Loucy (cell line): ENCODE results near the gene MAD1L1.
A peak's percentile ranks its signal among the peaks of the same experiment; 100 is the strongest.

Source experiments
- H2AFZ ChIP-seq: fragments of 200-600 bp; sonication (generic); 2 replicates; pipeline ENCODE4 v1.6.0; 2016; ENCODE audit warnings: antibody characterized with exemption, mild to moderate bottlenecking, low read length, moderate library complexity
- H3F3A ChIP-seq: fragments of 200-600 bp; 2 replicates; pipeline ENCODE4 v1.6.0; 2016; ENCODE audit warnings: antibody characterized with exemption, low read depth, mild to moderate bottlenecking
- H3K27me3 ChIP-seq: fragments of 200-600 bp; sonication (generic); 2 replicates; pipeline ENCODE4 v1.6.1; 2014; ENCODE audit warnings: low read length, mild to moderate bottlenecking; ENCODE audit not compliant: insufficient read depth, poor library complexity, severe bottlenecking
- H3K36me3 ChIP-seq: fragments of 200-600 bp; sonication (generic); 2 replicates; pipeline ENCODE4 v1.6.1; 2016; ENCODE audit warnings: low read length; ENCODE audit not compliant: insufficient read depth
- H3K4me1 ChIP-seq: fragments of 200-600 bp; sonication (generic); 2 replicates; pipeline ENCODE4 v1.5.1; 2014; ENCODE audit warnings: low read length, mild to moderate bottlenecking; ENCODE audit not compliant: insufficient read depth, poor library complexity, severe bottlenecking
- H3K4me2 ChIP-seq: fragments of 200-600 bp; sonication (generic); 2 replicates; pipeline ENCODE4 v1.6.0; 2014; ENCODE audit warnings: antibody characterized with exemption, low read length, low read depth, mild to moderate bottlenecking; ENCODE audit not compliant: poor library complexity, severe bottlenecking
- H3K4me3 ChIP-seq: fragments of 200-600 bp; sonication (generic); 2 replicates; pipeline ENCODE4 v1.5.1; 2014; ENCODE audit warnings: low read length, mild to moderate bottlenecking, mixed read lengths; ENCODE audit not compliant: poor library complexity, severe bottlenecking
- H3K79me2 ChIP-seq: fragments of 200-600 bp; sonication (generic); 2 replicates; pipeline ENCODE4 v1.6.1; 2014; ENCODE audit warnings: low read length; ENCODE audit not compliant: insufficient read depth
- H3K9ac ChIP-seq: fragments of 200-600 bp; sonication (generic); 2 replicates; pipeline ENCODE4 v1.6.0; 2014; ENCODE audit warnings: mild to moderate bottlenecking, low read depth, low read length, moderate library complexity; ENCODE audit not compliant: poor library complexity, severe bottlenecking
- H3K9me2 ChIP-seq: fragments of 200-600 bp; sonication (generic); replicated peaks from 2 replicates; pipeline ENCODE4 v1.6.1; 2016; ENCODE audit warnings: low read depth, low read length, mixed read lengths
- H3K9me3 ChIP-seq: fragments of 200-600 bp; sonication (generic); 2 replicates; pipeline ENCODE4 v1.6.1; 2014; ENCODE audit warnings: mild to moderate bottlenecking, antibody characterized with exemption, low read length, low read depth; ENCODE audit not compliant: insufficient read depth
- H4K20me1 ChIP-seq: fragments of 200-600 bp; sonication (generic); 2 replicates; pipeline ENCODE4 v1.6.0; 2014; ENCODE audit warnings: antibody characterized with exemption, low read length, mild to moderate bottlenecking; ENCODE audit not compliant: insufficient read depth, poor library complexity, severe bottlenecking
- CTCF ChIP-seq: fragments of 200-600 bp; sonication (generic); conservative IDR thresholded peaks from 2 replicates; pipeline ENCODE4 v1.5.1; 2014; ENCODE audit warnings: mild to moderate bottlenecking, antibody characterized with exemption, low read length
- EZH2phosphoT487 ChIP-seq: fragments of 200-600 bp; IDR thresholded peaks from 2 replicates; pipeline ENCODE4 v1.6.1; 2018; ENCODE audit warnings: antibody characterized with exemption, mild to moderate bottlenecking, moderate library complexity, borderline replicate concordance

The MAD1L1 gene

GRCh38 chr7:1957471-1958225 is 275.1 kb downstream of the MAD1L1 start:
- no peak overlapping the region for H2AFZ ChIP-seq
- H3K4me3 ChIP-seq, result peak overlapping the region; percentile 20
- H3K9me3 ChIP-seq, result peaks cover 14% of the 10 kb centered on the region; the same call in 1 of the 2 replicates
- H3K4me1 ChIP-seq, result peaks cover 21% of the 10 kb centered on the region
- H4K20me1 ChIP-seq, result no peaks in the 10 kb centered on the region
- H3K4me2 ChIP-seq, result peak overlapping the region; percentile 44
- no peaks in the 10 kb centered on the region for H3F3A ChIP-seq
- no peaks in the 10 kb centered on the region for H3K27me3 ChIP-seq
- TF ChIP-seq EZH2phosphoT487, result no peak
- no peaks in the 10 kb centered on the region for H3K9me2 ChIP-seq
- H3K36me3 ChIP-seq, result peaks cover 6% of the 10 kb centered on the region; the same call in 1 of the 2 replicates
- peaks cover 7% of the 10 kb centered on the region; the same call in 1 of the 2 replicates for H3K79me2 ChIP-seq
- no peak overlapping the region for H3K9ac ChIP-seq

GRCh38 chr7:1956611-1957470 is 275.9 kb downstream of the MAD1L1 start:
- no peak for TF ChIP-seq EZH2phosphoT487
- H3K36me3 ChIP-seq, result peaks cover 7% of the 10 kb centered on the region; the same call in 1 of the 2 replicates
- H3K9ac ChIP-seq, result no peak overlapping the region
- H3F3A ChIP-seq, result no peaks in the 10 kb centered on the region
- H4K20me1 ChIP-seq, result no peaks in the 10 kb centered on the region
- peak overlapping the region; percentile 44 for H3K4me2 ChIP-seq
- no peaks in the 10 kb centered on the region for H3K9me2 ChIP-seq
- peaks cover 8% of the 10 kb centered on the region; the same call in 1 of the 2 replicates for H3K9me3 ChIP-seq
- H3K4me1 ChIP-seq, result peaks cover 21% of the 10 kb centered on the region
- H3K79me2 ChIP-seq, result peaks cover 7% of the 10 kb centered on the region; the same call in 1 of the 2 replicates
- H3K27me3 ChIP-seq, result no peaks in the 10 kb centered on the region
- H2AFZ ChIP-seq, result no peak overlapping the region
- peak overlapping the region; percentile 20 for H3K4me3 ChIP-seq

- Histone ChIP-seq H4K20me1 (no peaks in the 10 kb centered on the region), H3F3A (no peaks in the 10 kb centered on the region), H3K27me3 (no peaks in the 10 kb centered on the region), H3K9ac (no peak overlapping the region), H3K4me3 (no peak overlapping the region), H3K4me1 (peaks cover 27% of the 10 kb centered on the region), H3K36me3 (peaks cover 11% of the 10 kb centered on the region; the same call in 1 of the 2 replicates), H2AFZ (no peak overlapping the region), H3K79me2 (peaks cover 7% of the 10 kb centered on the region; the same call in 1 of the 2 replicates), H3K9me3 (0 out of 2 replicates have a peak, but pooled peaks cover 4% of the 10 kb centered on the region), H3K4me2 (peak overlapping the region; percentile 44), H3K9me2 (no peaks in the 10 kb centered on the region)
- TF ChIP-seq EZH2phosphoT487, result no peak
- TF ChIP-seq CTCF, result no peak
Measured at GRCh38 chr7:1956141-1956540, 276.6 kb downstream of the MAD1L1 start.
